Stimulated activated CD4-positive, alpha-beta T cell treated with anti-CD3 and anti-CD28 coated beads, Interleukin-4, amount 100 ng/mL, for 48 hours (primary cell): ENCODE results near the gene CCDC146.
"Not testable (repeated sequence)": the region's sequence is repeated elsewhere in the genome, so short reads cannot be mapped to it uniquely, and the experiment has no call there.

ENCODE experiments used
- DNase-seq, 2 donors: peaks; one replicate each; pipeline ENCODE4 v3.0.0-alpha.2; 2020; ENCODE audit warnings: low read depth in 2 of 2

Gene CCDC146

DNA sequence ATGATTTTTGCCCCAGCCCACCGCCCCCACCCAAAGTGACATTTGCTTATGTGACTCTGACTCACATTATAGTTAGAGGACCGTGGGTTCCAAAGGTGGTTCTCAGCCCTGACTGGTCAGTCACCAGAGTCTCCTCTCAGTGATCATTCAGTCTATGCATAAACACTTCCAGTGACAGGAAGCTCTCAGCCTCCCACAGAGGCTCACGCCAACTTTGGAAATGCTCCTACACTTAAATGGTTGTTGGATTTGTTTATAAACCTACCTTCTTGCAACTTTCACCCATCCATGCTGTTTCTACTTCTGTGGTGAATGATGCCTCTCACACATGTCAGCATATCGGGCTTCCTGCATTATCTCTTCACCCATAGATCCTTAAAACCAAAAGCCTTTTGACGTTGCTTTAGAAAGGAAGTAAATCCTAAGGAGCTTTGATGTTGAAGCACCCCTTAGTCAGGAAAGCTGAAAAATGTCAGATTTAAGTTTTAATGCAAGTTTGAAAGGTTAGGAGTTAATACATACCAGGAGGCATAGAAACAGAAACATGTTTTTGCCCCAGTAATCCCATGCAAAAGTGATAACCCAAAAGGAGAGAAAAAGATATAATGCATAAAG, 123.7 kb downstream of the CCDC146 start:
- no peak for DNase-seq

DNA sequence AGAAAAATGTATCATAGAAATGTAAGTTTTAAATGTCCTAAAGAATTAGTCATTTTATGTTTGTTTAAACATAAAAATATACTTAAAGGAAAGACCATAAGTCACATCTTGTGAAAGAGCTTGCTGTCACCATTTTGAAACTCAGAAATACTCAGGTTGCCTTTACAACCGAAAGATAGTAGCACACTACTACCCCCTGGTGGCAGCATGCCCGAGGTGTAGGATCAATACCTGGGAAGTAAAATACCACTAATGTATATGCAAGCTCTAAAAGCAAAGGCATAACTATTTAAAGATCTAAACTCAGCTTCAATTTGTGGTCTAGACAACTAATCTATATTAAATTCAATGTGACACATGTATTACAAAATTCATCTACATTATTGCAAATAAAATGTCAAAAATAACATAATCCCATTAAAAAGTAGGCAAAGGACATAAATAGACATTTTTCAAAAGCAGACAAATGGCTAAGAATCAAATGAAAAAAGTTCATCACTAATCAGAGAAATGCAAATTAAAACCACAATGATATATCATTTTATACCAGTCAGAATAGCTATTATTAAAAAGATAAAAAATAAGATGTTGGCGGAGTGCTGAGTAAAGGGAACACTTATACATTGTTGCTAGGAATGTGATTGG, 124.9 kb downstream of the CCDC146 start:
- peak; percentile 84 to 95 for DNase-seq

DNA sequence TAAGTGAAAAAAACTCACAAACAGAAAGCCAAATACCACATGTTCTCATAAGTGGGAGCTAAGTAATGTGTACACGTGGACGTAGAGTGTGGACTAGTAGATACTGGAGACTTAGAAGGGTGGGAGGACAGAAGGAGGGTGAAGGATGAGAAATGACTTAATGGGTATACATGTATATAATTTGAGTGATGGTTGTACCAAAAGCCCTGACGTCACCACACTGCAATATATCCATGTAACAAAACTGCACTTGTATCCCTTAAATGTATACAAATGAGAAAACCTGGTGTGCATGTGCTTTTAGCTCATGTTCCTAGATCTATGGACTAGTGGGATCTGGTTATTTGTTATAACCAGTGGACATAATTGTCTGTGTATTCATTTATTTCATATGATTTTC, 125.7 kb downstream of the CCDC146 start:
- no peak for DNase-seq

- no peak for DNase-seq
Observed at GRCh38 chr7:77252506-77252905, 130.1 kb downstream of the CCDC146 start.

- no peak for DNase-seq
Observed at GRCh38 chr7:77253151-77253550, 130.7 kb downstream of the CCDC146 start.

DNA sequence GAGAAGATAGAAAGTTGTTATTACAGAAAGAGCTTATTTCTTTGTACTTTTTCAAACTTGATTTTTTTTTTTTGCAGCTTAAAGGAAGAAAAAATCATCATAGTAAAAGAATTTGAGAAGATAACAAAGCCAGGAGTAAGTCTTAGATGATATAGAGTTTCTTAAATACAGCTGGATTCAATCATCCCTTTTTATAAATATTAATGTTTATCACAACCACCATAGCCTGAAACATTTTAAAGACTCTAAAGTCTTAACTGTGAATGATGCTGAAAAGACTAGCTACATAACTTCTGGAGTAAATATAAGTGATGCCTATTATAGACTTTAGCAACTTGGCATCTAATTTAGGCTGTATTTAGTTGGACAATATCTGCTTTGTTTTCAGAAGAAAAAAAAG, 132.0 kb downstream of the CCDC146 start:
- no peak for DNase-seq

DNA sequence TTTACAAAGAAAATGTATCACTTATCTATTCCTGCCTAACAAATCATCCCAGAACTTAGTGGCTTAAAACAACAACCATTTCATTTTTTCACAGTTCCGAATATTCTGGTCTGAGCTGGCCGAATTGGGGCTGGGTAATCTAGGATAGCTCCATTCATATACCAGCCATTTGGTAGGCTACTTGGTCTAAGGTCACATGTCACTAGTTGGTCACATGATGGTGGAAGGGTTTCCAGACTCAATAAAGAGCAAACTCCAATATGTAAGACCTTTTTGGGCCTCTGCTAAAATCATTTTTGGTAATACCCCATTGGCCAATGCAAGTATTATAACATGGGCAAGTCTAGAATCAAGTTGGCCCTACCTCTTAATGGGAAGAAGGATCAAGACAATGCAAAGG, 132.5 kb downstream of the CCDC146 start:
- DNase-seq = no peak

DNA sequence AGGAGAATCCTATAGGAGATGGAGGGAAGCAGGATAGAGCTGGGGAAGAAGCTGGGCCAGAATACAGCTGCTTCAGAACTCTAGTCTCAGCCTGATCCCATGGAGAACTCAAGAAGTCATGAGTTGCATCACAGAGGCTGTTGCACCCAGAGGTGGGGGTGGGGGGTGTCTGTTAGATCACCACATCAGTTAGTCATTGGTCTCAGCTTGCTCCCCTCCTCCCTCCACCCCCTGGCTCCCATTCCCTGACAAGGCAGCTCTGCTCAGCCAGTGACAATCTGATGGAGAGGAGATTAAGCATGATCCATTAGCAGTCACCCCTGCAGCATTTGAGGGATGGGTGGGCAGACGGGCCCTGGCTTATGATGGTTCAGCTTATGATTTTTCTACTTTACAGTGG, 135.6 kb downstream of the CCDC146 start:
- no peak for DNase-seq

DNA sequence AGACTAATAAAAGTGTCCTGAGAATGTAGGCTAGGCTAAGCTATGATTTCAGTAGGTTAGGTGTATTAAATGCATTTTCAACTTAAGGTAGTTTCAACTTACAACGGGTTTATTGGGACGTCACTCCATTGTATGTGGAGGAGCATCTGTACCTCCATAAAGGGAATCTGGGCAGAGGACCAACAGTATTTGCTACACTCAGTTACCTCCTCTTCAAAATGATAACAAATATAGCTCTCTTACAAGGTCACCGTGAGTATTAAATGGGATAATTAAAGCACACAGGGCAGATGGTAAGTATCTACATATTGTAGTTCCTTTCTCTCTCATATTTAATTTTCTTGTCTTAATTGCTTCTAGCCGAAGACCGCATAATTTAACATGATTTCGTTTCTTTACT, 136.2 kb downstream of the CCDC146 start:
- DNase-seq = no peak

DNA sequence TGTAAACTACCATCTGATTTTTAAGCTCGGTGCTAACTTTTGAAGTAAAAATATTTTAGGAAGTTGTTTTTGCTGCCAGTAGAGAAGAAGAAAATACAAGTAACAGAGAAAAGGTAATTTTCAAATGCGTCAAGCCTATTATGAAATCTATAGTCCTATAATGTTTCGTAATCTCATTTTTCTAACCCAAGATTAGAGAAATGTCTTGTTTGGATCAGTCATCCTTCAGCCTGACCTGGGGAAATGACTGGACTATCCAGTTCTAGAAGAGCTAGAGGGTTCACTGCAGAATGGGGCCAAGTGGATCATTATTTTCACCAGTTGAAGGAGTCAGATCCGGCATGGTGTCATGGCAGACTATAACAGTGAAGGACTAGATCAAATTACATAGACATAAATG, 139.9 kb downstream of the CCDC146 start:
- no peak for DNase-seq

GRCh38 chr7:77265666-77266065, 143.3 kb downstream of the CCDC146 start:
- no peak for DNase-seq

DNA sequence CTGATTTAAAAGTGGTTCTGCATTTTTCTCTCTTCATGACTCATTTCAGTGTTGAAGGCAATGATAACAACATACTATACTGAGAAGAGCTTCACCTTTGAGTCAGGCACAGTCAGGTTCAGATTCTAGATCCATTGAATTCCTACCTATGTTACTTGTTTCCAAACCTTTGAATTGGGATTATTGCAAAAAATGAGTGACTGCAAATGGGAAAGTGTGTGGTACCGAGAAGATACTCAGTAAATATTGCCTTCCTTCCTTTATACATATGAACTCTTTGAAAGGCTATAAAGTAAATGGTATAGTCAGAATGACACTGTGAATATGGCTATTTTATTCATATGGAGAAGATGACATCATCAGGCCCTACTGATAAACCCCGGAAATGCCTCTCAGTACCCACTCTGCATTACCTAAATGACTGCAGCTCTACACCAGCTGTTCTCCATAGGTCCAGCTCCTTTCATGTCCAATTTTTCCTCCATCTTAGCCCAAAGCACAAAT, 143.9 kb downstream of the CCDC146 start:
- DNase-seq = peak in 1 of 2 donors; percentile 7

GRCh38 chr7:77269360-77270093, 147.1 kb downstream of the CCDC146 start:
- no peak for DNase-seq

DNA sequence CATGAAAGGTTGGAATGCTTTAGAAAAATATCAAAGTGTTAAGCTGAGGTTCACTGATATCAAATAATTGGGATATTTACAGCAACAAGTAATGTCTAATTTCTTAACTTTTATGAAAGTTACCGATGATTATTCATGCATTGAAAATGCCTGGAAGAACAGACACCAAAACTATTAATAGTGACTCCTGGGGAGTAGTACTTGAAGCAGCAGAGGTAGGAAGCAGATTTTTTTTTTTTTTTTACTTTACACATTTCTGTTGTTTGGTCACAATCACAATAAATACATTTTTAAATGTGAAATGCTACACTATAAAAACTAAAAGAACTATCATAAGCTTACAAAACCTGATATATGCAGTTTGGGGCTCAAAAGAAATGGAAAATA, 147.7 kb downstream of the CCDC146 start:
- no peak for DNase-seq

GRCh38 chr7:77271766-77272165, 149.4 kb downstream of the CCDC146 start:
- DNase-seq = no peak

GRCh38 chr7:77275663-77276062, 153.2 kb downstream of the CCDC146 start:
- not testable (repeated sequence) for DNase-seq

GRCh38 chr7:77276120-77276519, 153.7 kb downstream of the CCDC146 start:
- DNase-seq = no peak

DNA sequence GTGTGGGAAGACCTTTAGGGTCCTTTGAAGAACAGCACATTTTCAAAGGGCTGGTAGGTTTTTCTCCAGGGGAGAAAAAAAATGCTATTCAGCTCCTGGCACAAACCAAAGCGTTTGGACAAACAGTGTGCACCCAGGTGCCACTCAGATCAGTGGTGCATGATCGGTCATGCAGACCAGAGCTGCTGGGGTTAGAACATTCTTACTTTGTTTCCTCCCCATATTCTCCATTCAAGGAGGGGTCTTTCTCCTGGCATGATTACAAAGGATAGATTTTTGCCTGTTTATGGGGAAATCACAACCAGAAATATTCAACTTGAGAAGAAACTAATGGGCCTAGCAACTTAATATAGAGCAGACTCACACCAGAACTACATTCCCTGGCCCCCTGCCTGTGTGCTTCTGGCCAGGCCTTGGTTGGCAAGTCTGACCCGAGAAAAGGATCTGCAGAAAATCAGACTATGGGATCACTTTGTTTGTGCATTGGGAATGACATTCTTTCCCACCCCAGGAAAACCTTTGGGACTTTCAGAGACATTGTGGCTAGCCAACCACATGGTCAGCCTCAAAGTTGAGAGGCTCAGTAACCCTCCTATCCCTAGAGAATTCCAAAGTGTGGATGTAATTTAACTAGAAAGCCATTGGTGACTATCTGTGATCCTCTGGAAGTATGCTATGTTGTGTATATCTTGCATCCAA, 159.5 kb downstream of the CCDC146 start:
- no peak for DNase-seq

DNA sequence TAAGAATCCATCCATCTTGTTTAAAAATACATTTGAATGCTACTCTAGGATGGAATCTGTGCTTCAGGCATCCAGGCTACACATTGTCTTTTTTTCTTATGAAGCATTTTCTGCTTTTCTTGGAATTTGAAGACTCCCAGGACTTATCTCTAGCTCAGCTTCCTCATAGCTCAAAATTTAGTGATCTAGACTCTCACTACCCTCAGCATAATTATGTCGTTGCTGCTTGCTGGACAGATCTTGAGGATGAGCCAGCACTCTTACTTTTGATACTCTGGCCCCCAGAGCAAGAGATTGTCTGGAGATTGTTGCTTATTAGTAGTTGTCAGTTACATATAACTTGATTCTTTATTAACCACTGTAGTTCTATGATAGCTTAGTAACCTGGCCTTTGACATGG, 160.5 kb downstream of the CCDC146 start:
- DNase-seq = no peak

GRCh38 chr7:77284005-77284404, 161.6 kb downstream of the CCDC146 start:
- no peak for DNase-seq

DNA sequence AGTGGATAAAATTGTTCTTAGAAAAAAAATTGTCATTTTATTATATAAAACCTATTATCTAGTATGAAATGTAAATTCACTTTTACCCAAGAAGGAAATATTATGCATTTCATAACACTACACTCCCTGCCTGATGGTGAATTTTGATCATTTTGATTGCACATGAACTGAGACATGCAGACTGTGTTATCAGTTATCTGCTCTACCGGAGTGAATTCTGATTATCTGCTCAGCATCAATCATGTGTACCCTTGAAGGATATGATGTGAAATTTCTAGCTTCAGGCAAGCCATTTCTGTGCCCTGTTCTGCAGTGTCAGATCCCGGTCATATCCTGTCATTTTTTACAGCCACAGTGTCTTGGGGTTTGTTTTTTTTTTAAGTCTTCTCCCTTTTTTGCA, 162.2 kb downstream of the CCDC146 start:
- no peak for DNase-seq

DNA sequence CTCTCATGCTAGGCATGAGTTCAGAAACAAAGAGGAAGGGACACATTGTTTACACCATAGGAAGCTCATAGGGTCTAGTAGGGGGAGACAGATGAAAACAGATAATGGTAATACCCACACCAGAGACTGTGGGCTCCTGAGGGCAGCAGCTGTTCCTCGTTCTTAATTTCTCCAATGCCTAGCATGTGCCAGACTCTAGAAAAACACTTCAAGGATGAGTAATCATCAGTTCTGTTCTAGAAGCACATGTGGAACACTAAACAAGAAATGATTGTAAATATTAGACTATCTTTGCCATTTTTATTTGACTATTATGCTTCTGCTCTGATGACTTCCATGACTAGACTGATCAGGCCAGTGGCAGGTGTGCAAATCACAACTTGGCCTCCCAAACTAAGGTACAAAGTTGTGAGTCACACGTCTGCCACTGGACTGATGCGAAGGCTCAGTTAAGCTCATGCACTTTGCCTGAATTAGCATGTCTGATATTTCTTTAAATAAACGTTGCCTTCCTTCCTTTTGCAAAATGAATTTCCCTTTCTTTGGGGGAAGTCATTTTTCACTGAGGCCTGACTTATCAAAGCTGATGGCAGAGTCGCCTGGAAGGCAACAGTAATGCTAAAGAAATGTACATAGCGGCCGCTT, 166.4 kb downstream of the CCDC146 start:
- DNase-seq = no peak
